Heart left ventricle (tissue), 13 donors: ENCODE results near the gene FOXQ1.

Source experiments
- POLR2A ChIP-seq, 2 donors: fragments of 450-650 bp; IDR thresholded peaks; one replicate each; pipeline ENCODE4 v1.6.1; 2017; ENCODE audit warnings: antibody characterized with exemption in 2 of 2, mild to moderate bottlenecking in 2 of 2, moderate library complexity in 2 of 2
- TF ChIP-seq, protein P1 (sequence below), 12 donors: fragments of 200-600 bp; sonication (generic) in 4 of 12; IDR thresholded peaks; one replicate each; pipeline versions ENCODE4 v1.5.0 to v1.8.0; 2018 to 2022; ENCODE audit warnings: antibody characterized with exemption in 12 of 12, mild to moderate bottlenecking in 5 of 12
- donor health status: ischemic (EF 13 %, LVEDD 7.1; RV severe dilation, severe dysfunction).
- donor health status: DM: no; HTN: yes; CAD: no.
- donor health status: DM: no; HTN: no; CAD: no.
- donor health status: ischemic (EF 25% LVEDD 6.9; RV normal size, moderate dysfunction).
- donor health status: ischemic (EF 25% LVEDD 5.7; RV mildly dilated, moderate dysfunction).
- donor health status: ischemic (EF 35%, LVEDD 5.7; RV mildly dilated, moderate dysfunction).
- donor health status: nonischemic (EF 11% LVEDD 7.7; RV severe dilation, severe dysfunction).
- donor health status: DM: yes; HTN: yes; CAD: no.
- donor health status: PGD.
- donor health status: ischemic (EF 29% LVEDD 5.4; RV normal size, mild dysfunction).
- donor health status: nonischemic (EF 23%, LVEDD 6.1; RV moderate dilation, normal function).

DNA sequence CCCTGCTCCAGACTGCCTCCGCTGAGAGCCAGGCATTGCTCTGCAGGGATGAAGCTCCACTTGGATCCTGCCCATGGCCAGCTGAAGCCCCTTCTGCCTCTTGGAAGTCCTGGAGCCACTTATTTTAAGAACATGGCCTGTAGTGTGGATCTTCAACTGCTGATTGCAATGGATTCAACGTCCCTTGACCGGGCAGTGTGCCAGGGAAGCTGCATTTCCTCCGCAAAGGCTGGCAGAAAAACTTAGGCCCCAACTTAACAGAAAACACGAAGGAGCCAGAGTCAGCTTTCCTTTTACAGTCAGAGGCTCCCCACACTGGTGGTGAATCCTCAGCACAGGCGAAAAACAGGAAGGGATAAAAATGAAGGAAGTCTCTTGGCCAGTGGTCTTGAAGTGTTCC is 26.3 kb upstream of the FOXQ1 start:
- TF ChIP-seq, protein P1, sequence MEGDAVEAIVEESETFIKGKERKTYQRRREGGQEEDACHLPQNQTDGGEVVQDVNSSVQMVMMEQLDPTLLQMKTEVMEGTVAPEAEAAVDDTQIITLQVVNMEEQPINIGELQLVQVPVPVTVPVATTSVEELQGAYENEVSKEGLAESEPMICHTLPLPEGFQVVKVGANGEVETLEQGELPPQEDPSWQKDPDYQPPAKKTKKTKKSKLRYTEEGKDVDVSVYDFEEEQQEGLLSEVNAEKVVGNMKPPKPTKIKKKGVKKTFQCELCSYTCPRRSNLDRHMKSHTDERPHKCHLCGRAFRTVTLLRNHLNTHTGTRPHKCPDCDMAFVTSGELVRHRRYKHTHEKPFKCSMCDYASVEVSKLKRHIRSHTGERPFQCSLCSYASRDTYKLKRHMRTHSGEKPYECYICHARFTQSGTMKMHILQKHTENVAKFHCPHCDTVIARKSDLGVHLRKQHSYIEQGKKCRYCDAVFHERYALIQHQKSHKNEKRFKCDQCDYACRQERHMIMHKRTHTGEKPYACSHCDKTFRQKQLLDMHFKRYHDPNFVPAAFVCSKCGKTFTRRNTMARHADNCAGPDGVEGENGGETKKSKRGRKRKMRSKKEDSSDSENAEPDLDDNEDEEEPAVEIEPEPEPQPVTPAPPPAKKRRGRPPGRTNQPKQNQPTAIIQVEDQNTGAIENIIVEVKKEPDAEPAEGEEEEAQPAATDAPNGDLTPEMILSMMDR (IDR thresholded peaks at IDR 0.05) = no peak
- TF ChIP-seq POLR2A (IDR thresholded peaks at IDR 0.05) = no peak
